Measurements from ENCODE around the gene TMEM63B.

TMEM63B gene

GRCh38 chr6:44119704-44120262 is 7.6 kb upstream of the TMEM63B start:
- no peaks in the 10 kb centered on the region for H3K27me3 Mint-ChIP-seq
- DNase-seq = no peak
- no peak overlapping the region for H3K4me3 Mint-ChIP-seq
- peaks cover 40 to 76% of the 10 kb centered on the region in 2 donors for H3K4me1 Mint-ChIP-seq
- no peak overlapping the region for H3K27ac Mint-ChIP-seq
- no peak for ATAC-seq (replicated peaks)
- no peaks in the 10 kb centered on the region for H3K9me3 Mint-ChIP-seq
- peaks cover 9 to 20% of the 10 kb centered on the region in 2 donors for H3K36me3 Mint-ChIP-seq

DNA sequence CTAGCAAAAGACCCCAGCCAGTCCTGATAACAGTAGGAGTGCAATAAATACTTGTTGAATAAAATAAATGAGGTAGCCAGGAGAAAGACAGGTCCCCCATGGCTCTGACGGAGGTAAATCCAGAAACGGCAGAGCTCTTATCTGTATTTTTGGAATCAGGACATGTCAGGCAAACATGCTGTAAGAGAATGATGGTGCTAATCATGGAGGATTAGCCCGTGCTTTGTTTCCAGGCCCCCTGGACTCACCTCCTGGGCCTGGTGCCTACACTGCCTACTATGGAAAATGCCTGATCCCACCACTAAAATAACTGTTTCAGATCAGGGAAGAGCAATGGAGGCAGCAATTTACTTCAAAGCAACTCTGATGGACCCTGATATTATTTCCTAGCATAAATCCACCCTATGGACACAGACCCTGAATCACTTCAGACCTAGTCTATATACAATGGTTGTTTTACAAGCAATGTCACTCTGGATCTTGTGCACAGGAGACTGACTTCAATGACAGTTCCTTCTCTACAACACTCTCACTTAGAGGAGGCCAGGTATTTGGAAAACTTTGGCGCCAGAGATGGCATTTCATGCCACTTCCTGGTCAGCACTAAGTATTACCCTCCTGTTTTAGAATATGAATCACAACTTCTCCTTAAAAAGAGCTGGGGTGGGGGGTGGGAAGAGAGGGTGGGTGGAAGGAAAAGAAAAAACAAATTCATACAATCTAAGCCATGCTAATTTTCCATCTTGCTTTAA is 6.5 kb upstream of the TMEM63B start:
- Mint-ChIP-seq H3K4me1 (peaks cover 40 to 78% of the 10 kb centered on the region in 2 donors), H3K9me3 (no peaks in the 10 kb centered on the region), H3K27me3 (no peaks in the 10 kb centered on the region), H3K36me3 (peaks cover 7 to 17% of the 10 kb centered on the region in 2 donors), H3K4me3 (no peak overlapping the region), H3K27ac (peak overlapping the region; percentile 14)
- ATAC-seq (replicated peaks) (no peak), DNase-seq (no peak)

DNA sequence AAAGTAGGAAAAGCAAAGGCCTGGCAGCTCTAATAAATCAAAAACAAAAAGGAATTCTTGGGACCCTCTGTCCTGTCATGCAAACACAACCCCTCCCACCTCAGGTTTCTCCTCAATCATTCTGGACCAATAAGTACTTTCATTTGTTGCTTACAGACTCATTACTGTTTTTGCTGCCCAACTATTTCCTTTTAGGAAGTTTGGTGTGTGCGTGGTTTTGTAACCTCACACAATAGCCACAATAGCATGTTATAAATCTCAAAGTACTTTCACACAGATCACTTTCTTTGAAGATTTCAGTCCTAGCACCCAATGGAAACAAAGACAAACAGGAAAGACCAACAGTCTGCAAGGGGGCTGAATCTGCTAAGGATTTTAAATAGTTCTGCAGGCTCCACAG is 4.6 kb upstream of the TMEM63B start:
- no peak overlapping the region for H3K27ac Mint-ChIP-seq
- no peak overlapping the region for H3K4me3 Mint-ChIP-seq

GRCh38 chr6:44123544-44123943 is 3.8 kb upstream of the TMEM63B start:
- no peaks in the 10 kb centered on the region for H3K9me3 Mint-ChIP-seq
- peaks cover 47 to 75% of the 10 kb centered on the region in 2 donors for H3K4me1 Mint-ChIP-seq
- H3K27me3 Mint-ChIP-seq = no peaks in the 10 kb centered on the region
- H3K36me3 Mint-ChIP-seq = peaks cover 7 to 14% of the 10 kb centered on the region in 2 donors
- no peak overlapping the region for H3K4me3 Mint-ChIP-seq
- no peak for ATAC-seq (replicated peaks)
- no peak overlapping the region for H3K27ac Mint-ChIP-seq
- DNase-seq = no peak

More for the DNA sequence above, 4.6 kb upstream of the TMEM63B start:
- H3K36me3 Mint-ChIP-seq = peaks cover 7 to 17% of the 10 kb centered on the region in 2 donors
- ATAC-seq (replicated peaks) (no peak), DNase-seq (no peak)
- peaks cover 44 to 72% of the 10 kb centered on the region in 2 donors for H3K4me1 Mint-ChIP-seq
- H3K9me3 Mint-ChIP-seq = no peaks in the 10 kb centered on the region
- H3K27me3 Mint-ChIP-seq = no peaks in the 10 kb centered on the region

DNA sequence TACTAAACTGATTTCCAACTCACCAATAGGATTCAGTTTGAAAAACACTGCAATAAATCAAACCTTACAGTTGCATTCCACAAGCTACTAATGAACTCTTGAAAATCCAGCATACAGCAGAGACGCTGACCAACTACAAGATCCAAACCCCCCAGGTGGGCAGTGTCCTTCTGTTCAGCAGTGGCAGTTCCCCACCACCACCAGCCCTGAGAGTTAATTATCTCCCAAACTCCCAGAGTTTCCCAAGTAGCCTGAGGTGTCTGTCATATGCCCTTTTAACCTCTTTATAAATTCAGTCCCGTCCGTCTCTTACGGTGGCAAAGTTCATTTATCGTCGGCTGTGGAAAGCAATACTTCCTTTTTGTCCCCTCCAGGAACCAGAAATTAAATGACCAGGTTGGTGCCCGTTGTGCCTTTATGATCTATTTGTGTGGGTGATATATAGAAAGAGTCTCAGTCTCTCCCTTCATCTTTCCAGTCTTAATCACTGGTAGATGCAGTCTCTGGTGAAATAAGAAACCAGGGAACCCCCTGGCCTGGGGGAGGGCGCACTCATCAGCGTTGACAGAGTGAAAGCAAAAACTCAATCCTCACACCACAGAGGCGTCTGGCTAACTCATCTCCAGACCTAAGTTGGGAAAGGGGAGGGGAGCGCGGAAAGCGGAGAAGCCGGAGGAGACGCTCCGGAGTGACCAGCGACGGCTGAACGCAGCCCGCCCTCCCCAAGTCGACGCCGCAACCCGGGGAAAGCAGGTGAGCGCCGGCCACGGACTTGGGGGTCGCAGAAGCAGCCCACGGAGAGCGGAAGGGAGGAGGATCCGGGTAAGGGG is 819 bp upstream of the TMEM63B start:
- peak; percentile 67 for DNase-seq
- Mint-ChIP-seq H3K4me1 (peaks cover 37 to 60% of the 10 kb centered on the region in 2 donors), H3K27me3 (no peaks in the 10 kb centered on the region), H3K27ac (peak overlapping the region; percentile 97), H3K4me3 (peak overlapping the region; percentile 88 to 100), H3K9me3 (no peaks in the 10 kb centered on the region), H3K36me3 (peaks cover 5 to 10% of the 10 kb centered on the region in 2 donors)
- ATAC-seq (replicated peaks) = peak; percentile 69 to 78

- Mint-ChIP-seq H3K4me1 (peaks cover 37 to 62% of the 10 kb centered on the region in 2 donors), H3K9me3 (no peaks in the 10 kb centered on the region), H3K27ac (peak overlapping the region; percentile 97), H3K36me3 (peaks cover 5 to 17% of the 10 kb centered on the region in 2 donors), H3K4me3 (peak overlapping the region; percentile 88 to 100), H3K27me3 (no peaks in the 10 kb centered on the region)
- DNase-seq = no peak
- peak; percentile 31 to 36 for ATAC-seq (replicated peaks)
These were observed 915 bp downstream of the TMEM63B start for GRCh38 chr6:44128020-44128917.

GRCh38 chr6:44129841-44130322 is 2.5 kb downstream of the TMEM63B start:
- H3K27ac Mint-ChIP-seq = peak overlapping the region; percentile 26
- H3K36me3 Mint-ChIP-seq = peaks cover 11 to 17% of the 10 kb centered on the region in 2 donors
- H3K4me3 Mint-ChIP-seq = no peak overlapping the region

GRCh38 chr6:44131892-44132291 is 4.5 kb downstream of the TMEM63B start:
- Mint-ChIP-seq H3K27ac (no peak overlapping the region), H3K4me3 (no peak overlapping the region), H3K36me3 (peaks cover 18 to 29% of the 10 kb centered on the region in 2 donors), H3K27me3 (no peaks in the 10 kb centered on the region), H3K9me3 (no peaks in the 10 kb centered on the region), H3K4me1 (peaks cover 16 to 37% of the 10 kb centered on the region in 2 donors)
- ATAC-seq (replicated peaks) (no peak), DNase-seq (no peak)

More at GRCh38 chr6:44129841-44130322, 2.5 kb downstream of the TMEM63B start:
- ATAC-seq (replicated peaks) (no peak), DNase-seq (no peak)
- Mint-ChIP-seq H3K9me3 (no peaks in the 10 kb centered on the region), H3K4me1 (peaks cover 26 to 54% of the 10 kb centered on the region in 2 donors), H3K27me3 (no peaks in the 10 kb centered on the region)

GRCh38 chr6:44132476-44132875 is 5.1 kb downstream of the TMEM63B start:
- Mint-ChIP-seq H3K36me3 (peaks cover 24 to 34% of the 10 kb centered on the region in 2 donors), H3K4me1 (peaks cover 16 to 37% of the 10 kb centered on the region in 2 donors), H3K27ac (no peak overlapping the region), H3K9me3 (no peaks in the 10 kb centered on the region), H3K27me3 (no peaks in the 10 kb centered on the region), H3K4me3 (no peak overlapping the region)
- DNase-seq (no peak), ATAC-seq (replicated peaks) (no peak)

GRCh38 chr6:44133003-44133931 is 5.9 kb downstream of the TMEM63B start:
- H3K9me3 Mint-ChIP-seq = no peaks in the 10 kb centered on the region
- H3K36me3 Mint-ChIP-seq = peaks cover 24 to 34% of the 10 kb centered on the region in 2 donors
- ATAC-seq (replicated peaks) (peak; percentile 48), DNase-seq (no peak)
- H3K27me3 Mint-ChIP-seq = no peaks in the 10 kb centered on the region
- no peak overlapping the region for H3K27ac Mint-ChIP-seq
- H3K4me1 Mint-ChIP-seq = peaks cover 12 to 34% of the 10 kb centered on the region in 2 donors
- no peak overlapping the region for H3K4me3 Mint-ChIP-seq

GRCh38 chr6:44133981-44134711 is 6.8 kb downstream of the TMEM63B start:
- Mint-ChIP-seq H3K36me3 (peaks cover 29 to 38% of the 10 kb centered on the region in 2 donors), H3K9me3 (no peaks in the 10 kb centered on the region), H3K4me3 (no peak overlapping the region), H3K27me3 (no peaks in the 10 kb centered on the region), H3K27ac (no peak overlapping the region), H3K4me1 (peaks cover 12 to 25% of the 10 kb centered on the region in 2 donors)
- DNase-seq = no peak
- no peak for ATAC-seq (replicated peaks)

- H3K4me3 Mint-ChIP-seq = no peak overlapping the region
- DNase-seq (no peak), ATAC-seq (replicated peaks) (no peak)
- H3K27ac Mint-ChIP-seq = no peak overlapping the region
- peaks cover 37 to 49% of the 10 kb centered on the region in 2 donors for H3K36me3 Mint-ChIP-seq
- peaks cover 12 to 24% of the 10 kb centered on the region in 2 donors for H3K4me1 Mint-ChIP-seq
- H3K27me3 Mint-ChIP-seq = no peaks in the 10 kb centered on the region
- no peaks in the 10 kb centered on the region for H3K9me3 Mint-ChIP-seq
These were observed 7.9 kb downstream of the TMEM63B start for GRCh38 chr6:44135173-44135758.
